ENCODE results near the gene MYL9.

- TF ChIP-seq CTCF (IDR thresholded peaks at IDR 0.05) (no peak), POLR2A (IDR thresholded peaks at IDR 0.05) (peak; percentile 72 to 89)
These were observed 31.9 kb downstream of the MYL9 start, which contains the start of gene TGIF2 for GRCh38 chr20:36573103-36573797.
